Activated naive CD4-positive, alpha-beta T cell treated with anti-CD3 and anti-CD28 coated beads for 36 hours (primary cell): ENCODE data around the gene TMEM186. TPM values are rescaled to one million over a fixed set of nuclear protein-coding genes. Genes with fewer than 3 reads are reported as not detected.

Experiments used
- CTCF ChIA-PET: fragments of 350-600 bp; sonication (Branson Sonifier 250); formaldehyde crosslinking; loops from one replicate; lab custom pipeline; 2021; ENCODE audit warnings: antibody characterized with exemption; lab: Charles Lee
- DNase-seq: peaks from one replicate; pipeline ENCODE4 v3.0.0-alpha.2; 2020
- H3K27ac Mint-ChIP-seq: one replicate; pipeline ENCODE4 v1.8.0; 2021; ENCODE audit warnings: mild to moderate bottlenecking, mixed read lengths
- H3K27me3 Mint-ChIP-seq: one replicate; pipeline ENCODE4 v1.8.0; 2021; ENCODE audit warnings: low read depth, mixed read lengths
- H3K36me3 Mint-ChIP-seq: one replicate; pipeline ENCODE4 v1.8.0; 2021; ENCODE audit warnings: low read depth, mixed read lengths
- H3K4me1 Mint-ChIP-seq: one replicate; pipeline ENCODE4 v1.8.0; 2021; ENCODE audit warnings: low read depth, mixed read lengths
- H3K4me3 Mint-ChIP-seq: one replicate; pipeline ENCODE4 v1.8.0; 2021; ENCODE audit warnings: mild to moderate bottlenecking, moderate library complexity, mixed read lengths
- H3K9me3 Mint-ChIP-seq: one replicate; pipeline ENCODE4 v1.8.0; 2021; ENCODE audit warnings: mixed read lengths
- intact Hi-C: fragments of 100-400 bp; cut with micrococcal nuclease; formaldehyde crosslinking; loops from one replicate; pipeline ENCODE4 v1.15.1; 2023
- total RNA-seq, 2 experiments: library from RNA; stranded (reverse); gene quantifications; one replicate each; pipeline ENCODE4 v1.2.3, GENCODE V29; 2021

TMEM186 gene
- total RNA-seq, 2 experiments from 2014 or later, result 12.1 to 12.6 TPM

DNA sequence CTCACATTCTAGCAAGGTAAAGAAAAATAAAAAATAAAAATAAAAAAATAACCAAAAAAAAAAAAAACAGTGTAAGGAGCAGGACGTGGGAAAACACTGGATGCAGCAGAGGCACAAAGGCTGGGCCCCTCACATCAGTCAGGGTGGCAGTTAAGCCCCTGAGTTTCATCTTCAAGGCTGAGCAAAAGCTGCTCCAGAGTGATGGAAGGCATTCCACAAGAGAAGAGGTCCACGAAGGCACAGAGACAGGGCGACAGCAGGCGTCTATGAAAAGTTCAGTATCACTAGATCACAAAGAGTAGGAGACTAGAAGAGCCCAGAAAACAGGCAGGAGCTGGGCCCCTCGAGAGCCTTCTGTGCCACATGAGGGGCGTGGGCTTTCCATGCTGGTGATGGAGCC lies 12.0 kb downstream of the TMEM186 start:
- H3K36me3 Mint-ChIP-seq, result peaks cover 2% of the 10 kb centered on the region
- CTCF ChIA-PET, result no interaction called here
- no peak overlapping the region for H3K27ac Mint-ChIP-seq
- no peaks in the 10 kb centered on the region for H3K27me3 Mint-ChIP-seq
- intact Hi-C loops, result no loop called here
- no peak for DNase-seq
- no peaks in the 10 kb centered on the region for H3K9me3 Mint-ChIP-seq
- no peaks in the 10 kb centered on the region for H3K4me1 Mint-ChIP-seq
- no peak overlapping the region for H3K4me3 Mint-ChIP-seq

- intact Hi-C loops, result no loop called here
- Mint-ChIP-seq H3K9me3 (no peaks in the 10 kb centered on the region), H3K27ac (no peak overlapping the region), H3K4me1 (no peaks in the 10 kb centered on the region), H3K27me3 (no peaks in the 10 kb centered on the region), H3K4me3 (no peak overlapping the region), H3K36me3 (peaks cover 2% of the 10 kb centered on the region)
- CTCF ChIA-PET, result no interaction called here
- no peak for DNase-seq
These were observed 14.8 kb downstream of the TMEM186 start for GRCh38 chr16:8782673-8783072.

DNA sequence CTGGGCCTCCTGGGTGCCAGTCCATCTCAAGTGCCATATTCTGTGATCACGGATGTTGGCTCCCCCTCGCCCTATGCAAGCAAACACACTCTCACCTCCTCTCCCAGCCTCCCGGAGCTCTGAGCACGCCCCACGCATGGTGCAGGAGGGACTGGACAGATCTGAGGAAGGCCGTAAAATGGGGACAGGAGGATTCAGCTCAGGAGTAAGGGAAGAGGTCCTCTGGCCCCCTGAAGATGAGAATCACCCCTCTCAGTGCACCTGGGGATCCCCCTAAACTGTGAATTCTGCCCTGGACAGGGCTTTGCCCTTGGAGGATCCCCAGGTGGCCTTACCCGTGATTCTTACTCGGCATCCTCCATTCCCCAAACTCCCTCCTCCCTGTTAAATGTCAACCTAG lies 15.6 kb downstream of the TMEM186 start:
- intact Hi-C loops, result no loop called here
- H3K9me3 Mint-ChIP-seq, result peaks cover 1% of the 10 kb centered on the region
- H3K27ac Mint-ChIP-seq, result no peak overlapping the region
- H3K36me3 Mint-ChIP-seq, result peaks cover 6% of the 10 kb centered on the region
- no peak overlapping the region for H3K4me3 Mint-ChIP-seq
- CTCF ChIA-PET, result no interaction called here
- DNase-seq, result no peak
- H3K4me1 Mint-ChIP-seq, result no peaks in the 10 kb centered on the region
- no peaks in the 10 kb centered on the region for H3K27me3 Mint-ChIP-seq

DNA sequence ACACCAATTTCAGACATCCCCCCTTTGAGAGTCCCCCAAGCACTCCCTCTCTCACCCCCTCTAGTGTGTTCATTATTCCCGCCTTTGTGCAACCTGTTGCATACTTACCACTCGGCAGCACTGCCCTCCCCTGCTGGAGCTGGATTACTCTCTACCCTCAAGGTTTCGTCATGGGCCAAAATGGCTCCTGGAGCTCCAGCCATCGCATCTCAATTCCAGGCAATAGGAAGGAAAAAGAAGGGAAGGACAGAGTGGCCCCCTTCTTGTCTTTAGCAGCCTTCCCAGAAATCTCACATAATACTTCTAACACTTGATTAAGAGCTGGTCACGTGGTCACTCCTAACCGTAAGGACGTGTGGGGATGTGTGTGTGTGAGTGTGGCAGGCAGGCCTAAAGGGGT lies 20.2 kb downstream of the TMEM186 start:
- intact Hi-C loops, result no loop called here
- no peak overlapping the region for H3K4me3 Mint-ChIP-seq
- H3K27ac Mint-ChIP-seq, result no peak overlapping the region
- H3K27me3 Mint-ChIP-seq, result no peaks in the 10 kb centered on the region
- CTCF ChIA-PET, result interaction anchor here (0.7 kb wide), 1 partner anchor 116 kb away, joined by 3 read pairs; no protein-coding TSS in a partner anchor
- H3K9me3 Mint-ChIP-seq, result peaks cover 1% of the 10 kb centered on the region
- H3K36me3 Mint-ChIP-seq, result peaks cover 17% of the 10 kb centered on the region
- no peak for DNase-seq
- no peaks in the 10 kb centered on the region for H3K4me1 Mint-ChIP-seq

GRCh38 chr16:8776129-8776584 lies 21.3 kb downstream of the TMEM186 start:
- no peak for DNase-seq
- Mint-ChIP-seq H3K4me1 (no peaks in the 10 kb centered on the region), H3K9me3 (peaks cover 1% of the 10 kb centered on the region), H3K27ac (no peak overlapping the region), H3K4me3 (no peak overlapping the region), H3K36me3 (peaks cover 17% of the 10 kb centered on the region), H3K27me3 (no peaks in the 10 kb centered on the region)
- intact Hi-C loops, result no loop called here
- CTCF ChIA-PET, result no interaction called here

DNA sequence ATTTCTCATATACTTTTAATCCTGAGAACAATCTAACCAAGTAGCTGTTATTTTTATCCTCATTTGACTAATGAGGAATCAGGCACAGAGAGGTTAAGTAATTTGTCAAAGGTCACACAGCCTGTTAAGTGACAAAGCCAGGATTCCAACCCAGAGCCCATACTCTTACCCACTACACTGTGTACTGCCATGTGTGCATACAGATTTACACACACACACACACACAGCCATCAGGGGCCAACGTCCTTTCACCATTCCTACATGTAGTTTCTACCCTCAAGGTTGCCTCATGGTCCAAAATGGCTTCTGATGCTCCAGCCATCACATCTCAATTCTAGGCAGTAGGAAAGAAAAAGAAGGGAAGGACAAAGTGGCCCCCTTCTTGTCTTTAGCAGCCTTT lies 22.1 kb downstream of the TMEM186 start:
- Mint-ChIP-seq H3K4me1 (no peaks in the 10 kb centered on the region), H3K9me3 (peaks cover 1% of the 10 kb centered on the region), H3K27me3 (no peaks in the 10 kb centered on the region), H3K27ac (no peak overlapping the region), H3K4me3 (no peak overlapping the region), H3K36me3 (peaks cover 15% of the 10 kb centered on the region)
- intact Hi-C loops, result no loop called here
- no peak for DNase-seq
- CTCF ChIA-PET, result no interaction called here

DNA sequence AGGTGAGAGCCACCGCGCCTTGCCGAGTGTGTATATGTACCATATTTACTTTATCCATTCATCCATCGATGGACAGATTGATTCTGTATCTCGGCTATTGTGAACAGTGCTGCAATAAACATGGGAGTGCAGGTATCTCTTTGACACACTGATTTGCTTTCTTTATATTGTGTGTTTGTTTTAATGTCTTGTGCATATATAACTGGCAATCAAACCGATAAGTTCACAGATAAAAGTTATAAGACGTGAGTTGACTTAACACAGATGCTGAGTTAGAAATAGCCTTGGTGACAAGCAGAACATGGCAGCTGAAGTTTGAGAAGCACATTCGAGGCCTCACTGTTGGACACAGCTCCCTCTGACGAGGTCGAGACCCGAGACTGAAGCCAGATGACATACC lies 23.2 kb downstream of the TMEM186 start:
- no peaks in the 10 kb centered on the region for H3K27me3 Mint-ChIP-seq
- H3K27ac Mint-ChIP-seq, result no peak overlapping the region
- peaks cover 15% of the 10 kb centered on the region for H3K36me3 Mint-ChIP-seq
- peaks cover 1% of the 10 kb centered on the region for H3K9me3 Mint-ChIP-seq
- no peaks in the 10 kb centered on the region for H3K4me1 Mint-ChIP-seq
- no peak for DNase-seq
- CTCF ChIA-PET, result interaction anchor here (0.9 kb wide), 1 partner anchor 11 kb away, joined by 3 read pairs; no protein-coding TSS in a partner anchor
- intact Hi-C loops, result no loop called here
- H3K4me3 Mint-ChIP-seq, result no peak overlapping the region

DNA sequence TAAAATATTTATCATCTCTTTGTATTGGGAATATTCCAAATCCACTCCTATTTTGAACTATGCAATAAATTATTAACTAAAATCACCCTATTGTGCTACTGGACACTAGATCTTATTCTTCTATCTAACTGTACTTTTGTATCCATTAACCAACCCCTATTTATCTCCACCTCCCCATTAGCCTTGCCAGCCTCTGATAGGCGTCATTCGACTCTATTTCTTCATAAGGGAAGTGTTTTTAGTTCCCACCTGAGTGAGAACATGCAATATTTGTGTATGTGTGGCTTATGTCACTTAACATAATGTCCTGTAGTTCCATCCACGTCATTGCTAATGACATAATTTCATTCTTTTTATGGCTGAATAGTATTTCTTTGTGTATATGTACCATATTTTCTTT lies 23.9 kb downstream of the TMEM186 start:
- H3K4me3 Mint-ChIP-seq, result no peak overlapping the region
- CTCF ChIA-PET, result no interaction called here
- intact Hi-C loops, result no loop called here
- H3K27me3 Mint-ChIP-seq, result no peaks in the 10 kb centered on the region
- H3K27ac Mint-ChIP-seq, result no peak overlapping the region
- DNase-seq, result no peak
- peaks cover 1% of the 10 kb centered on the region for H3K9me3 Mint-ChIP-seq
- H3K4me1 Mint-ChIP-seq, result no peaks in the 10 kb centered on the region
- H3K36me3 Mint-ChIP-seq, result peaks cover 15% of the 10 kb centered on the region

GRCh38 chr16:8768692-8769091 lies 28.7 kb downstream of the TMEM186 start:
- Mint-ChIP-seq H3K9me3 (no peaks in the 10 kb centered on the region), H3K4me1 (no peaks in the 10 kb centered on the region), H3K4me3 (no peak overlapping the region), H3K27ac (no peak overlapping the region), H3K27me3 (no peaks in the 10 kb centered on the region), H3K36me3 (peaks cover 8% of the 10 kb centered on the region)
- no peak for DNase-seq
- intact Hi-C loops, result no loop called here
- CTCF ChIA-PET, result no interaction called here

DNA sequence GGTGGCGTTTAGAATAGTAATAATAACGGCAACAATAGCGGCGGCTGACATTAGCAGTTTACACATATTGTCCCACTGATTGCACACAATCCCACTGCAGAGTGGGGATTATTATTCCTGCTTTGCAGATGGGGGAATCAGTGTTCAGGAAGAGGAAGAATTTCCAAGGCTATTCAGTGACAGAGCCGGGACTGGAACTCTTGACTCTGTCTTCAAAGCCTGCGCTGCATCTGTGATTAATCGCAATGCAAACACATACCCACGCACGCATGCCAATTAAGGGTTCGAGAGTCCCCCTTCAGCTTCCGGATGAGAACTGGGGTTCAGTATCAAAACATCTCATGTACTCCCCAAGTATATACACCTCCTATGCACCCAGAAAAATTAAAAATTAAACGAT lies 29.2 kb downstream of the TMEM186 start:
- DNase-seq, result no peak
- H3K27ac Mint-ChIP-seq, result no peak overlapping the region
- no peak overlapping the region for H3K4me3 Mint-ChIP-seq
- no peaks in the 10 kb centered on the region for H3K27me3 Mint-ChIP-seq
- H3K36me3 Mint-ChIP-seq, result peaks cover 6% of the 10 kb centered on the region
- no peaks in the 10 kb centered on the region for H3K9me3 Mint-ChIP-seq
- H3K4me1 Mint-ChIP-seq, result no peaks in the 10 kb centered on the region
- CTCF ChIA-PET, result no interaction called here
- intact Hi-C loops, result no loop called here

DNA sequence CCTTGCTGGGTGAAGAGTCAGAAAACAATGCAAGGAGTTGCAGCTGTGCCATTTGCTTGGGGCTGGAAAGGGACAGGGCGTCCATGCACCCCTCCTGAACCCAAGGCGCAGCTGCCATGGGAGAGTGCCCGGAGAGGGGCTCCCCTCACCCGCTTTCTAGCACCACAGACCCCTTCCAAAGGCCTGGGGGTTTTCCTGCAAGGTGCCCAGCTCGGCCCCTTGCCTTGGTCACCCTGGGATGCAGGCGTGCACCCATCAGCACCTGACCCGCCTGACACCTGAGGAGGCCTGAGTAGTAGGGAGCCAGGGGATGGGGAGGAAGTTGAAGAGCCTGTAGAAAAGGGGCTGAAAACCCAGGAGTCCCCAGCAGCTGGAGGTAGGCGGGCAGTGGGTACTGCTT lies 30.3 kb downstream of the TMEM186 start:
- Mint-ChIP-seq H3K27ac (no peak overlapping the region), H3K4me3 (no peak overlapping the region), H3K9me3 (no peaks in the 10 kb centered on the region), H3K27me3 (no peaks in the 10 kb centered on the region), H3K4me1 (no peaks in the 10 kb centered on the region), H3K36me3 (peaks cover 2% of the 10 kb centered on the region)
- intact Hi-C loops, result no loop called here
- no peak for DNase-seq
- CTCF ChIA-PET, result no interaction called here

DNA sequence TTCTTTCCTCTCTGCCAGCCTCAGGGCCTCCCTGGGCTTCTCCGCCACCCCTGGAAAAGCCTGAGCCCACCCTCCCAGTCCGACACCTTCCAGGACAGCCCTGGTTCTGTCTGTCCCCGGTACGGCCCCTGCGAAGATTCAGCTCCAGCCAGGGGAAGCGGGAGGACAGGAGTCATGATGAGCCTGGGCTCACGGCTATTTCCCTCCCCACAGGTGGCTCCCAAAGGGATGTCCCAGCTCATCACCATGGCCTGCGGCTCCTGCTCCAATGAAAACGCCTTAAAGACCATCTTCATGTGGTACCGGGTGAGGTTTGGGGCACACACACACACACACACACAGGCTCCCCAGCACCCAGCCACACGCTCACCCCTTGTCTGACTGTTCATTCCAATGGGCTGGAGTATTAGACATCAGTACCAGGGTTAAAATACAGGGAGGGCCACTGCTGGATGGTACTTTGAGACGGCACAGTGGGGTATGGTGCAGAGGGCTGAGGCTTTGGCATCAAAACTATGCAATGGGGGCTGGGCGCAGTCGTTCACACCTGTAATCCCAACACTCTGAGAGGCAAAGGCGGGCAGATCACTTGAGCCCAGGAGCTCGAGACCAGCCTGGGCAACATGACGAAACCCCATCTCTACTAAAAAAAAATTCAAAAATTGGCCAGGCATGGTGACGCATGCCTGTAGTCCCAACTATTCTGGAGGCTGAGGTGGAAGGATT lies 32.8 kb downstream of the TMEM186 start:
- no peak overlapping the region for H3K27ac Mint-ChIP-seq
- H3K36me3 Mint-ChIP-seq, result peaks cover 2% of the 10 kb centered on the region
- H3K9me3 Mint-ChIP-seq, result no peaks in the 10 kb centered on the region
- no peak overlapping the region for H3K4me3 Mint-ChIP-seq
- intact Hi-C loops, result no loop called here
- H3K4me1 Mint-ChIP-seq, result no peaks in the 10 kb centered on the region
- CTCF ChIA-PET, result interaction anchor here (1.0 kb wide), 1 partner anchor 116 kb away, joined by 3 read pairs; no protein-coding TSS in a partner anchor
- no peak for DNase-seq
- H3K27me3 Mint-ChIP-seq, result no peaks in the 10 kb centered on the region

GRCh38 chr16:8763899-8764298 lies 33.5 kb downstream of the TMEM186 start:
- Mint-ChIP-seq H3K27ac (no peak overlapping the region), H3K4me1 (no peaks in the 10 kb centered on the region), H3K27me3 (no peaks in the 10 kb centered on the region), H3K9me3 (no peaks in the 10 kb centered on the region), H3K36me3 (peaks cover 2% of the 10 kb centered on the region), H3K4me3 (no peak overlapping the region)
- CTCF ChIA-PET, result interaction anchor here (1.0 kb wide), 1 partner anchor 117 kb away, joined by 3 read pairs; no protein-coding TSS in a partner anchor
- intact Hi-C loops, result no loop called here
- no peak for DNase-seq
